HEK293 (cell line): ENCODE data around the gene KLHDC10.

ENCODE experiments used
- GFI1B ChIP-seq: fragments of 450-650 bp; formaldehyde crosslinking; IDR thresholded peaks from 2 replicates; pipeline ENCODE4 v1.5.1; 2016; ENCODE audit warnings: missing biosample characterization, missing genetic modification characterization
- ZNF146 ChIP-seq: fragments of 450-650 bp; formaldehyde crosslinking; IDR thresholded peaks from 2 replicates; pipeline ENCODE4 v1.5.1; 2016; ENCODE audit warnings: missing biosample characterization, missing genetic modification characterization
- ZNF16 ChIP-seq: fragments of 450-650 bp; formaldehyde crosslinking; IDR thresholded peaks from 2 replicates; pipeline ENCODE4 v1.5.1; 2016; ENCODE audit warnings: low read depth, missing biosample characterization, missing genetic modification characterization
- ZNF48 ChIP-seq: fragments of 450-650 bp; formaldehyde crosslinking; IDR thresholded peaks from 2 replicates; pipeline ENCODE4 v1.5.1; 2016; ENCODE audit warnings: missing biosample characterization, missing genetic modification characterization
- ZNF658 ChIP-seq: fragments of 450-650 bp; formaldehyde crosslinking; IDR thresholded peaks from 2 replicates; pipeline ENCODE4; 2016; ENCODE audit warnings: missing biosample characterization, missing genetic modification characterization
- ZNF792 ChIP-seq: fragments of 450-650 bp; formaldehyde crosslinking; IDR thresholded peaks from 2 replicates; pipeline ENCODE4 v1.5.1; 2016; ENCODE audit warnings: missing biosample characterization, missing genetic modification characterization
- TF ChIP-seq, protein P1 (sequence below): fragments of 450-650 bp; formaldehyde crosslinking; IDR thresholded peaks from 2 replicates; pipeline ENCODE4 v1.5.1; 2016; ENCODE audit warnings: missing biosample characterization, missing genetic modification characterization
- TF ChIP-seq, protein P2 (sequence below): fragments of 450-650 bp; formaldehyde crosslinking; IDR thresholded peaks from 2 replicates; pipeline ENCODE4 v1.5.1; 2016; ENCODE audit warnings: missing biosample characterization, missing genetic modification characterization

GRCh38 chr7:130069179-130069977 is 956 bp upstream of the KLHDC10 start:
- TF ChIP-seq, protein P1, sequence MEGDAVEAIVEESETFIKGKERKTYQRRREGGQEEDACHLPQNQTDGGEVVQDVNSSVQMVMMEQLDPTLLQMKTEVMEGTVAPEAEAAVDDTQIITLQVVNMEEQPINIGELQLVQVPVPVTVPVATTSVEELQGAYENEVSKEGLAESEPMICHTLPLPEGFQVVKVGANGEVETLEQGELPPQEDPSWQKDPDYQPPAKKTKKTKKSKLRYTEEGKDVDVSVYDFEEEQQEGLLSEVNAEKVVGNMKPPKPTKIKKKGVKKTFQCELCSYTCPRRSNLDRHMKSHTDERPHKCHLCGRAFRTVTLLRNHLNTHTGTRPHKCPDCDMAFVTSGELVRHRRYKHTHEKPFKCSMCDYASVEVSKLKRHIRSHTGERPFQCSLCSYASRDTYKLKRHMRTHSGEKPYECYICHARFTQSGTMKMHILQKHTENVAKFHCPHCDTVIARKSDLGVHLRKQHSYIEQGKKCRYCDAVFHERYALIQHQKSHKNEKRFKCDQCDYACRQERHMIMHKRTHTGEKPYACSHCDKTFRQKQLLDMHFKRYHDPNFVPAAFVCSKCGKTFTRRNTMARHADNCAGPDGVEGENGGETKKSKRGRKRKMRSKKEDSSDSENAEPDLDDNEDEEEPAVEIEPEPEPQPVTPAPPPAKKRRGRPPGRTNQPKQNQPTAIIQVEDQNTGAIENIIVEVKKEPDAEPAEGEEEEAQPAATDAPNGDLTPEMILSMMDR: no peak
- TF ChIP-seq ZNF146: no peak
- no peak for TF ChIP-seq ZNF48
- no peak for TF ChIP-seq ZNF792
- TF ChIP-seq, protein P2, sequence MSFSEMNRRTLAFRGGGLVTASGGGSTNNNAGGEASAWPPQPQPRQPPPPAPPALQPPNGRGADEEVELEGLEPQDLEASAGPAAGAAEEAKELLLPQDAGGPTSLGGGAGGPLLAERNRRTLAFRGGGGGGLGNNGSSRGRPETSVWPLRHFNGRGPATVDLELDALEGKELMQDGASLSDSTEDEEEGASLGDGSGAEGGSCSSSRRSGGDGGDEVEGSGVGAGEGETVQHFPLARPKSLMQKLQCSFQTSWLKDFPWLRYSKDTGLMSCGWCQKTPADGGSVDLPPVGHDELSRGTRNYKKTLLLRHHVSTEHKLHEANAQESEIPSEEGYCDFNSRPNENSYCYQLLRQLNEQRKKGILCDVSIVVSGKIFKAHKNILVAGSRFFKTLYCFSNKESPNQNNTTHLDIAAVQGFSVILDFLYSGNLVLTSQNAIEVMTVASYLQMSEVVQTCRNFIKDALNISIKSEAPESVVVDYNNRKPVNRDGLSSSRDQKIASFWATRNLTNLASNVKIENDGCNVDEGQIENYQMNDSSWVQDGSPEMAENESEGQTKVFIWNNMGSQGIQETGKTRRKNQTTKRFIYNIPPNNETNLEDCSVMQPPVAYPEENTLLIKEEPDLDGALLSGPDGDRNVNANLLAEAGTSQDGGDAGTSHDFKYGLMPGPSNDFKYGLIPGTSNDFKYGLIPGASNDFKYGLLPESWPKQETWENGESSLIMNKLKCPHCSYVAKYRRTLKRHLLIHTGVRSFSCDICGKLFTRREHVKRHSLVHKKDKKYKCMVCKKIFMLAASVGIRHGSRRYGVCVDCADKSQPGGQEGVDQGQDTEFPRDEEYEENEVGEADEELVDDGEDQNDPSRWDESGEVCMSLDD: no peak
- no peak for TF ChIP-seq ZNF658 (tag by site-specific recombination)
- TF ChIP-seq GFI1B (tag by site-specific recombination): no peak
- no peak for TF ChIP-seq ZNF16
